OCI-LY3 (cell line): ENCODE measurements around the gene DCTD.

ENCODE experiments used
- CTCF ChIP-seq: fragments of 200-600, 300-600 bp; sonication (generic); IDR thresholded peaks from 2 replicates; pipeline ENCODE4 v1.5.1; 2014; ENCODE audit warnings: antibody characterized with exemption, low read length, low read depth
- EZH2phosphoT487 ChIP-seq: fragments of 200-600 bp; shearing (Covaris generic); IDR thresholded peaks from 2 replicates; pipeline ENCODE4 v1.6.1; 2018; ENCODE audit warnings: antibody characterized with exemption, mixed run types, low read depth

- TF ChIP-seq CTCF (no peak), EZH2phosphoT487 (no peak)
Measured at GRCh38 chr4:182880387-182881356, 36.5 kb downstream of the DCTD start.
